GM12878 (cell line): ENCODE measurements around the gene ROR2. TPM values are rescaled to one million over a fixed set of nuclear protein-coding genes. Genes with fewer than 3 reads are reported as not detected.

ENCODE experiments used
- ATAC-seq: fragments of 200-7000 bp; cut with Tn5 transposase; 3 replicates; pipeline ENCODE4 v1.9.1; 2020; ENCODE audit warnings: mild to moderate bottlenecking, moderate library complexity
- BruUV-seq: library from RNA; stranded (reverse); fragments of 400-500 nt; replicated peaks from 2 replicates; lab custom pipeline; 2021; lab: Mats Ljungman, UMichigan
- CTCF ChIA-PET: fragments of 300-600 bp; sonication (Branson Sonifier 250); formaldehyde crosslinking; extraction: SDS; loops from one replicate; lab custom pipeline; 2021; ENCODE audit warnings: inconsistent platforms; lab: Yijun Ruan, JAX
- POLR2A ChIA-PET: fragments of 350-600 bp; formaldehyde crosslinking; extraction: SDS; loops from one replicate; lab custom pipeline; 2021; ENCODE audit warnings: inconsistent platforms; lab: Charles Lee
- RAD21 ChIA-PET: fragments of 300-600 bp; sonication (Branson Sonifier 250); formaldehyde crosslinking; loops from one replicate; lab custom pipeline; 2023; ENCODE audit warnings: antibody characterized with exemption; ENCODE audit not compliant: unreplicated experiment; lab: Charles Lee
- SMC1A ChIA-PET: fragments of 300-600 bp; sonication (Branson Sonifier 250); formaldehyde crosslinking; loops from one replicate; lab custom pipeline; 2023; ENCODE audit not compliant: unreplicated experiment, uncharacterized antibody; lab: Charles Lee
- DNase-seq: peaks from one replicate; pipeline ENCODE4 v3.0.0-alpha.2; 2011; ENCODE audit warnings: low read depth, low spot score
- FAIRE-seq: peaks from 3 replicates; lab custom pipeline; 2011; peaks lifted over from hg19 to GRCh38; lab: Jason Lieb, UNC
- H2AFZ ChIP-seq: 2 replicates; pipeline ENCODE4 v1.6.0; 2011; ENCODE audit warnings: low read depth, low read length, control low read depth; ENCODE audit not compliant: control insufficient read depth
- H3K27ac ChIP-seq: 2 replicates; pipeline ENCODE4 v1.5.1; 2011; ENCODE audit warnings: control low read depth; ENCODE audit not compliant: control insufficient read depth, insufficient read depth
- H3K27me3 ChIP-seq, 2 experiments: replicated peaks in 1 of 2; 2 replicates each; pipeline versions ENCODE4 v1.6.0 to v1.6.1; 2011; ENCODE audit warnings: low read length in 1 of 2; ENCODE audit not compliant: control insufficient read depth in 2 of 2, insufficient read depth in 2 of 2
- H3K36me3 ChIP-seq, 2 experiments: 2 replicates each; pipeline ENCODE4 v1.5.1; 2011; ENCODE audit warnings: low read length in 1 of 2; ENCODE audit not compliant: control insufficient read depth in 2 of 2, insufficient read depth in 2 of 2
- H3K4me1 ChIP-seq: 2 replicates; pipeline ENCODE4 v1.6.1; 2011; ENCODE audit warnings: mild to moderate bottlenecking, low read length, moderate library complexity, mixed read lengths; ENCODE audit not compliant: control insufficient read depth, insufficient read depth
- H3K4me2 ChIP-seq: 2 replicates; pipeline ENCODE4 v1.6.0; 2011; ENCODE audit warnings: control low read depth; ENCODE audit not compliant: control insufficient read depth, insufficient read depth
- H3K4me3 ChIP-seq: fragments of 200-600 bp; sonication (generic); 2 replicates; pipeline ENCODE4 v1.5.1; 2016
- H3K79me2 ChIP-seq: 2 replicates; pipeline ENCODE4 v1.6.0; 2011; ENCODE audit warnings: low read length; ENCODE audit not compliant: control insufficient read depth, insufficient read depth
- H3K9ac ChIP-seq: 2 replicates; pipeline ENCODE4 v1.8.0; 2011; ENCODE audit warnings: low read length, control low read depth, mixed read lengths; ENCODE audit not compliant: control insufficient read depth, insufficient read depth
- H3K9me3 ChIP-seq: replicated peaks from 3 replicates; pipeline ENCODE4 v1.5.1; 2011; ENCODE audit warnings: mild to moderate bottlenecking, low read length; ENCODE audit not compliant: control insufficient read depth, insufficient read depth
- H4K20me1 ChIP-seq: 2 replicates; pipeline ENCODE4 v1.6.0; 2011; ENCODE audit not compliant: control insufficient read depth, insufficient read depth
- NFYA ChIP-seq: IDR thresholded peaks from 2 replicates; pipeline ENCODE4 v1.6.1; 2011; ENCODE audit warnings: low read depth, mild to moderate bottlenecking, low read length, improper control_type of control experiment, borderline replicate concordance
- SMC3 ChIP-seq: IDR thresholded peaks from 2 replicates; pipeline ENCODE4 v1.6.1; 2011; ENCODE audit warnings: low read length, improper control_type of control experiment, borderline replicate concordance
- SREBF2 ChIP-seq: IDR thresholded peaks from 2 replicates; pipeline ENCODE4 v1.6.1; 2012; ENCODE audit warnings: mild to moderate bottlenecking, low read length
- STAT1 ChIP-seq: fragments of 450-650 bp; conservative IDR thresholded peaks from 2 replicates; pipeline ENCODE4 v1.6.1; 2014; ENCODE audit warnings: antibody characterized with exemption, mild to moderate bottlenecking
- TAF1 ChIP-seq: IDR thresholded peaks from 2 replicates; pipeline ENCODE4 v1.6.1; 2011; ENCODE audit warnings: mild to moderate bottlenecking, low read depth, low read length, borderline replicate concordance
- WGBS: methylation state at CpG from one replicate; pipeline ENCODE4 v1.1.6; 2016; ENCODE audit warnings: low lambda C conversion rate; ENCODE audit not compliant: insufficient replicate concordance, insufficient coverage; ENCODE audit errors: missing lambda C conversion rate; 5-methylcytosine and 5-hydroxymethylcytosine counted together
- in situ Hi-C: fragments of 300-500 bp; cut with MboI; formaldehyde crosslinking; loops from 9 replicates; pipeline ENCODE4 v1.14.3; 2018; ENCODE audit warnings: mixed read lengths
- intact Hi-C: fragments of 100-400 bp; cut with micrococcal nuclease; formaldehyde crosslinking; loops from one replicate; pipeline ENCODE4 v1.14.2; 2022; ENCODE audit not compliant: unreplicated experiment
- polyA plus RNA-seq, 11 experiments: library from polyadenylated mRNA; depleted of rRNA in 4 of 11; unstranded in 6 of 11; stranded (reverse) in 5 of 11; fragments of >200 nt; fragmentation: Nextera tagmentation in 4 of 11; fragmentation: Illumina TruSeq in 1 of 11; extraction: Ambion mirVana in 4 of 11; extraction: Trizol in 1 of 11; gene quantifications; 1 replicate in 1 of 11; 2 replicates in 10 of 11; pipeline versions ENCODE4 v1.2.1 to v1.2.3, GENCODE V29; 2011 to 2016; ENCODE audit warnings: inconsistent platforms in 2 of 11, missing spikeins in 2 of 11, low read depth in 1 of 11
- total RNA-seq, 4 experiments: library from RNA; depleted of rRNA in 3 of 4; stranded (reverse); fragments of >200 nt in 3 of 4; fragmentation: Illumina TruSeq in 1 of 4; extraction: Trizol in 1 of 4; gene quantifications; 2 replicates each; pipeline versions ENCODE4 v1.2.1 to v1.2.3, GENCODE V29; 2013 to 2021
- TF ChIP-seq, protein P1 (sequence below), 3 experiments: IDR thresholded peaks in 2 of 3; conservative IDR thresholded peaks in 1 of 3; 2 replicates each; pipeline ENCODE4 v1.5.1; 2011; ENCODE audit warnings: low read depth in 3 of 3, low read length in 3 of 3, mild to moderate bottlenecking in 3 of 3, control low read depth in 2 of 3, moderate library complexity in 2 of 3, inconsistent platforms in 1 of 3, mixed read lengths in 1 of 3; ENCODE audit not compliant: control insufficient read depth in 2 of 3, insufficient read depth in 1 of 3; ENCODE audit errors: extremely low read depth in 1 of 3
- TF ChIP-seq, protein P2 (sequence below): fragments of 450-650 bp; IDR thresholded peaks from 2 replicates; pipeline ENCODE4 v1.6.1; 2016; ENCODE audit warnings: mild to moderate bottlenecking
- TF ChIP-seq, protein P3 (sequence below): fragments of 450-650 bp; IDR thresholded peaks from 2 replicates; pipeline ENCODE4 v1.6.1; 2017; ENCODE audit warnings: mild to moderate bottlenecking, moderate library complexity
- TF ChIP-seq, protein P4 (sequence below): fragments of 450-650 bp; IDR thresholded peaks from 2 replicates; pipeline ENCODE4 v1.6.1; 2016; ENCODE audit warnings: mild to moderate bottlenecking, moderate library complexity, borderline replicate concordance

ROR2 gene
- total and polyA plus RNA-seq, 10 of the 15 experiments (the other 5 are each of a cell fraction or from before 2014, with no cell fraction given) = 0.03 to 0.05 TPM; not detected in 8

DNA sequence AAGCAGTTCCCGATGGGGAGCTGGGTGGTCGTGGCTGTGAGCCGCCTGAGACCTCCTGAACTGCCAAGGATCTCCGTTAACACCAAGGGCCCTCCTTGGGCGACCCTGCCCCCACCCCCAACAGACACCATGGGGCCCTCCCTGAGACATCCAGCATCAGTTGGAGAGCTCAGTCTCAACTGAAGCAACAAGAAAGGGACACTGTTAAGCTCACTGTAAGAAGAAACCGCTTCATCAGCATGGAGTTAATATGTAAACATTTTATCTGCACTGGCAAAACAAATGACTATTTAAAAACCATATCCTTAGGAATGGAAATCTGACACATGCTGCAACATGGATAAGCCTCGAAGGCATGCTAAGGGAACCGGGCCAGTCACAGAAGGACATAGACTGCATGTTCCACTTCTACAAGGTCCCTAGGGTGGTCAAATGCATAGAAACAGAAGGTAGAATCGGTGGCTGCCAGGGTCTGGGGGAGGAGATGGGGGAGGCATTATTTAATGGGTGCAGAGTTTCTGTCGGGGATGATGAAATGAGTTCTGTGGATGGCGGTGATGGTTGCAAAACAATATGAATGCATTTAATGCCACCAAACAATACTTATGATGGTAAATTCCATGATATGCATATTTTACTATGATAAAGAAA is 47.4 kb downstream of the ROR2 start:
- H3K4me3 ChIP-seq = no peak overlapping the region
- no peak overlapping the region for H3K9ac ChIP-seq
- peaks cover 4 to 6% of the 10 kb centered on the region in 2 experiments; a peak in 2 of 4 replicates for H3K27me3 ChIP-seq
- WGBS = 23% methylated on average over 11 of the region's 11 CpGs
- DNase-seq (no peak), ATAC-seq (no peak), FAIRE-seq (no peak)
- no peaks in the 10 kb centered on the region for H3K36me3 ChIP-seq
- ChIA-PET POLR2A (no interaction called here), RAD21 (no interaction called here), CTCF (no interaction called here), SMC1A (interaction anchor here (0.9 kb wide), 1 partner anchor 29 kb away, joined by 3 read pairs; no protein-coding TSS in a partner anchor)
- H2AFZ ChIP-seq = no peak overlapping the region
- H3K27ac ChIP-seq = no peak overlapping the region
- no peaks in the 10 kb centered on the region for H3K79me2 ChIP-seq
- no peak for TF ChIP-seq SMC3
- TF ChIP-seq, protein P1, sequence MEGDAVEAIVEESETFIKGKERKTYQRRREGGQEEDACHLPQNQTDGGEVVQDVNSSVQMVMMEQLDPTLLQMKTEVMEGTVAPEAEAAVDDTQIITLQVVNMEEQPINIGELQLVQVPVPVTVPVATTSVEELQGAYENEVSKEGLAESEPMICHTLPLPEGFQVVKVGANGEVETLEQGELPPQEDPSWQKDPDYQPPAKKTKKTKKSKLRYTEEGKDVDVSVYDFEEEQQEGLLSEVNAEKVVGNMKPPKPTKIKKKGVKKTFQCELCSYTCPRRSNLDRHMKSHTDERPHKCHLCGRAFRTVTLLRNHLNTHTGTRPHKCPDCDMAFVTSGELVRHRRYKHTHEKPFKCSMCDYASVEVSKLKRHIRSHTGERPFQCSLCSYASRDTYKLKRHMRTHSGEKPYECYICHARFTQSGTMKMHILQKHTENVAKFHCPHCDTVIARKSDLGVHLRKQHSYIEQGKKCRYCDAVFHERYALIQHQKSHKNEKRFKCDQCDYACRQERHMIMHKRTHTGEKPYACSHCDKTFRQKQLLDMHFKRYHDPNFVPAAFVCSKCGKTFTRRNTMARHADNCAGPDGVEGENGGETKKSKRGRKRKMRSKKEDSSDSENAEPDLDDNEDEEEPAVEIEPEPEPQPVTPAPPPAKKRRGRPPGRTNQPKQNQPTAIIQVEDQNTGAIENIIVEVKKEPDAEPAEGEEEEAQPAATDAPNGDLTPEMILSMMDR (IDR thresholded peaks at IDR 0.05 in 2 of 3, conservative IDR thresholded peaks at IDR 0.05 in 1 of 3; ENCODE audit: control insufficient read depth in 2 of 3, extremely low read depth in 1 of 3, insufficient read depth in 1 of 3, low read depth in 3 of 3, low read length in 3 of 3) = no peak
- no peak for TF ChIP-seq STAT1
- TF ChIP-seq, protein P2, sequence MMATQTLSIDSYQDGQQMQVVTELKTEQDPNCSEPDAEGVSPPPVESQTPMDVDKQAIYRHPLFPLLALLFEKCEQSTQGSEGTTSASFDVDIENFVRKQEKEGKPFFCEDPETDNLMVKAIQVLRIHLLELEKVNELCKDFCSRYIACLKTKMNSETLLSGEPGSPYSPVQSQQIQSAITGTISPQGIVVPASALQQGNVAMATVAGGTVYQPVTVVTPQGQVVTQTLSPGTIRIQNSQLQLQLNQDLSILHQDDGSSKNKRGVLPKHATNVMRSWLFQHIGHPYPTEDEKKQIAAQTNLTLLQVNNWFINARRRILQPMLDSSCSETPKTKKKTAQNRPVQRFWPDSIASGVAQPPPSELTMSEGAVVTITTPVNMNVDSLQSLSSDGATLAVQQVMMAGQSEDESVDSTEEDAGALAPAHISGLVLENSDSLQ = no peak
- TF ChIP-seq TAF1 = no peak
- TF ChIP-seq SREBF2 = no peak
- TF ChIP-seq, protein P3, sequence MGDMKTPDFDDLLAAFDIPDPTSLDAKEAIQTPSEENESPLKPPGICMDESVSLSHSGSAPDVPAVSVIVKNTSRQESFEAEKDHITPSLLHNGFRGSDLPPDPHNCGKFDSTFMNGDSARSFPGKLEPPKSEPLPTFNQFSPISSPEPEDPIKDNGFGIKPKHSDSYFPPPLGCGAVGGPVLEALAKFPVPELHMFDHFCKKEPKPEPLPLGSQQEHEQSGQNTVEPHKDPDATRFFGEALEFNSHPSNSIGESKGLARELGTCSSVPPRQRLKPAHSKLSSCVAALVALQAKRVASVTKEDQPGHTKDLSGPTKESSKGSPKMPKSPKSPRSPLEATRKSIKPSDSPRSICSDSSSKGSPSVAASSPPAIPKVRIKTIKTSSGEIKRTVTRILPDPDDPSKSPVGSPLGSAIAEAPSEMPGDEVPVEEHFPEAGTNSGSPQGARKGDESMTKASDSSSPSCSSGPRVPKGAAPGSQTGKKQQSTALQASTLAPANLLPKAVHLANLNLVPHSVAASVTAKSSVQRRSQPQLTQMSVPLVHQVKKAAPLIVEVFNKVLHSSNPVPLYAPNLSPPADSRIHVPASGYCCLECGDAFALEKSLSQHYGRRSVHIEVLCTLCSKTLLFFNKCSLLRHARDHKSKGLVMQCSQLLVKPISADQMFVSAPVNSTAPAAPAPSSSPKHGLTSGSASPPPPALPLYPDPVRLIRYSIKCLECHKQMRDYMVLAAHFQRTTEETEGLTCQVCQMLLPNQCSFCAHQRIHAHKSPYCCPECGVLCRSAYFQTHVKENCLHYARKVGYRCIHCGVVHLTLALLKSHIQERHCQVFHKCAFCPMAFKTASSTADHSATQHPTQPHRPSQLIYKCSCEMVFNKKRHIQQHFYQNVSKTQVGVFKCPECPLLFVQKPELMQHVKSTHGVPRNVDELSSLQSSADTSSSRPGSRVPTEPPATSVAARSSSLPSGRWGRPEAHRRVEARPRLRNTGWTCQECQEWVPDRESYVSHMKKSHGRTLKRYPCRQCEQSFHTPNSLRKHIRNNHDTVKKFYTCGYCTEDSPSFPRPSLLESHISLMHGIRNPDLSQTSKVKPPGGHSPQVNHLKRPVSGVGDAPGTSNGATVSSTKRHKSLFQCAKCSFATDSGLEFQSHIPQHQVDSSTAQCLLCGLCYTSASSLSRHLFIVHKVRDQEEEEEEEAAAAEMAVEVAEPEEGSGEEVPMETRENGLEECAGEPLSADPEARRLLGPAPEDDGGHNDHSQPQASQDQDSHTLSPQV = no peak
- TF ChIP-seq NFYA = no peak
- TF ChIP-seq, protein P4, sequence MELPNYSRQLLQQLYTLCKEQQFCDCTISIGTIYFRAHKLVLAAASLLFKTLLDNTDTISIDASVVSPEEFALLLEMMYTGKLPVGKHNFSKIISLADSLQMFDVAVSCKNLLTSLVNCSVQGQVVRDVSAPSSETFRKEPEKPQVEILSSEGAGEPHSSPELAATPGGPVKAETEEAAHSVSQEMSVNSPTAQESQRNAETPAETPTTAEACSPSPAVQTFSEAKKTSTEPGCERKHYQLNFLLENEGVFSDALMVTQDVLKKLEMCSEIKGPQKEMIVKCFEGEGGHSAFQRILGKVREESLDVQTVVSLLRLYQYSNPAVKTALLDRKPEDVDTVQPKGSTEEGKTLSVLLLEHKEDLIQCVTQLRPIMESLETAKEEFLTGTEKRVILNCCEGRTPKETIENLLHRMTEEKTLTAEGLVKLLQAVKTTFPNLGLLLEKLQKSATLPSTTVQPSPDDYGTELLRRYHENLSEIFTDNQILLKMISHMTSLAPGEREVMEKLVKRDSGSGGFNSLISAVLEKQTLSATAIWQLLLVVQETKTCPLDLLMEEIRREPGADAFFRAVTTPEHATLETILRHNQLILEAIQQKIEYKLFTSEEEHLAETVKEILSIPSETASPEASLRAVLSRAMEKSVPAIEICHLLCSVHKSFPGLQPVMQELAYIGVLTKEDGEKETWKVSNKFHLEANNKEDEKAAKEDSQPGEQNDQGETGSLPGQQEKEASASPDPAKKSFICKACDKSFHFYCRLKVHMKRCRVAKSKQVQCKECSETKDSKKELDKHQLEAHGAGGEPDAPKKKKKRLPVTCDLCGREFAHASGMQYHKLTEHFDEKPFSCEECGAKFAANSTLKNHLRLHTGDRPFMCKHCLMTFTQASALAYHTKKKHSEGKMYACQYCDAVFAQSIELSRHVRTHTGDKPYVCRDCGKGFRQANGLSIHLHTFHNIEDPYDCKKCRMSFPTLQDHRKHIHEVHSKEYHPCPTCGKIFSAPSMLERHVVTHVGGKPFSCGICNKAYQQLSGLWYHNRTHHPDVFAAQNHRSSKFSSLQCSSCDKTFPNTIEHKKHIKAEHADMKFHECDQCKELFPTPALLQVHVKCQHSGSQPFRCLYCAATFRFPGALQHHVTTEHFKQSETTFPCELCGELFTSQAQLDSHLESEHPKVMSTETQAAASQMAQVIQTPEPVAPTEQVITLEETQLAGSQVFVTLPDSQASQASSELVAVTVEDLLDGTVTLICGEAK = no peak
- BruUV-seq = no TSS peak
- no peaks in the 10 kb centered on the region for H4K20me1 ChIP-seq
- H3K9me3 ChIP-seq = no peaks in the 10 kb centered on the region
- intact Hi-C loops (no loop called here), in situ Hi-C loops (no loop called here)
- H3K4me1 ChIP-seq = no peaks in the 10 kb centered on the region; the same call in 1 of the 2 replicates
- no peak overlapping the region for H3K4me2 ChIP-seq
